Right lobe of liver (tissue), 6 donors: ENCODE measurements around the gene SPG11. TPM values are rescaled to one million over a fixed set of nuclear protein-coding genes. Genes with fewer than 3 reads are reported as not detected.
A peak's percentile ranks its signal among the peaks of the same experiment; 100 is the strongest.
"Not testable (repeated sequence)": the region's sequence is repeated elsewhere in the genome, so short reads cannot be mapped to it uniquely, and the experiment has no call there.

Source experiments
- ATAC-seq, 4 donors: fragments of 200-7000 bp; cut with Tn5 transposase; one replicate each; pipeline ENCODE4 v1.9.1; 2020; ENCODE audit warnings: mild to moderate bottlenecking in 4 of 4, moderate library complexity in 4 of 4
- DNase-seq, 3 donors: peaks; one replicate each; pipeline ENCODE4 v3.0.0-alpha.2; 2020
- H3K27ac ChIP-seq, 3 donors: fragments of 200-600 bp; one replicate each; pipeline ENCODE4 v1.8.0; 2022
- H3K27me3 ChIP-seq, 2 donors: fragments of 200-600 bp; one replicate each; pipeline ENCODE4 v1.8.0; 2022
- H3K36me3 ChIP-seq, 4 donors: fragments of 200-600 bp; sonication (generic) in 1 of 4; one replicate each; pipeline versions ENCODE4 v1.5.1 to v1.8.0; 2017 to 2022; ENCODE audit warnings: control low read depth in 1 of 4
- H3K4me1 ChIP-seq, 4 donors: fragments of 200-600 bp; sonication (generic) in 1 of 4; one replicate each; pipeline versions ENCODE4 v1.5.1 to v1.8.0; 2017 to 2022; ENCODE audit warnings: control low read depth in 1 of 4
- H3K4me3 ChIP-seq, 3 donors: fragments of 200-600 bp; one replicate each; pipeline ENCODE4 v1.8.0; 2022
- H3K9me3 ChIP-seq, 4 donors: fragments of 200-600 bp; sonication (generic) in 1 of 4; one replicate each; pipeline versions ENCODE4 v1.5.1 to v1.8.0; 2017 to 2022; ENCODE audit warnings: control low read depth in 1 of 4
- CTCF ChIP-seq, 4 donors: fragments of 200-600 bp in 3 of 4; fragments of 450-650 bp in 1 of 4; IDR thresholded peaks; one replicate each; pipeline versions ENCODE4 v1.5.1 to v1.8.0; 2016 to 2022; ENCODE audit warnings: antibody characterized with exemption in 4 of 4, mild to moderate bottlenecking in 2 of 4
- POLR2A ChIP-seq: fragments of 450-650 bp; IDR thresholded peaks from one replicate; pipeline ENCODE4 v1.6.1; 2017; ENCODE audit warnings: antibody characterized with exemption, mild to moderate bottlenecking
- WGBS: methylation state at CpG from one replicate; pipeline ENCODE4 v1.1.6; 2018; ENCODE audit warnings: low coverage, low lambda C conversion rate; ENCODE audit not compliant: insufficient coverage; ENCODE audit errors: missing lambda C conversion rate; 5-methylcytosine and 5-hydroxymethylcytosine counted together
- intact Hi-C, 2 donors: fragments of 100-400 bp; cut with DNase I; formaldehyde crosslinking; loops; one replicate each; pipeline versions ENCODE4 v1.11.2 to v1.14.1; 2022
- total RNA-seq, 6 experiments: library from RNA; depleted of rRNA in 2 of 6; stranded (reverse); fragments of >200 nt in 2 of 6; fragmentation: NEBNext Ultra II Directional in 3 of 6; extraction: Animal tissue kit (Norgen Biotek cat#: 25700) in 3 of 6; gene quantifications; one replicate each; pipeline versions ENCODE4 v1.1.0 to v1.2.4, GENCODE V29; 2016 to 2023
- donor health status: DM: no; HTN: yes; CAD: no.
- donor health status: DM: no; HTN: no; CAD: no.
- donor health status: DM: no; HTN: no; CAD: no.
- donor health status: DM: no; HTN: yes; CAD: no.
- donor health status: DM: no; HTN: yes; CAD: no.

SPG11 gene
- total RNA-seq, 6 experiments from 2014 or later: 35.4 to 55.6 (median 40.8) TPM

GRCh38 chr15:44550734-44551133 lies 112.7 kb downstream of the SPG11 start:
- TF ChIP-seq POLR2A (no peak), CTCF (IDR thresholded peaks at IDR 0.05) (no peak)
- Histone ChIP-seq H3K4me1 (no peaks in the 10 kb centered on the region), H3K4me3 (no peak overlapping the region), H3K36me3 (peaks cover 0 to 45% (median 16%) of the 10 kb centered on the region in 4 donors), H3K9me3 (no peaks in the 10 kb centered on the region), H3K27me3 (no peaks in the 10 kb centered on the region), H3K27ac (no peak overlapping the region)
- DNase-seq (no peak), ATAC-seq (no peak)
- WGBS: 93% methylated on average over 4 of the region's 4 CpGs
- intact Hi-C loops: no loop called here

- intact Hi-C loops: no loop called here
- no peaks in the 10 kb centered on the region for H3K27me3 ChIP-seq
- no peak overlapping the region for H3K27ac ChIP-seq
- TF ChIP-seq CTCF (IDR thresholded peaks at IDR 0.05) (peak; percentile 18 to 45 (median 37)), POLR2A (no peak)
- DNase-seq (no peak), ATAC-seq (peak; percentile 29 to 59 (median 40))
- H3K4me1 ChIP-seq: no peaks in the 10 kb centered on the region
- peaks cover 0 to 40% (median 12%) of the 10 kb centered on the region in 4 donors for H3K36me3 ChIP-seq
- H3K4me3 ChIP-seq: no peak overlapping the region
- WGBS: 30% methylated on average over 3 of the region's 3 CpGs
- H3K9me3 ChIP-seq: no peaks in the 10 kb centered on the region
These were observed 113.2 kb downstream of the SPG11 start for GRCh38 chr15:44550256-44550655.

GRCh38 chr15:44549152-44549551 lies 114.3 kb downstream of the SPG11 start:
- H3K9me3 ChIP-seq, H3K27me3 ChIP-seq, H3K4me3 ChIP-seq, H3K27ac ChIP-seq, H3K4me1 ChIP-seq, ATAC-seq, DNase-seq, intact Hi-C loops: not testable (repeated sequence)
- 100% methylated on average over 4 of the region's 9 CpGs for WGBS
- H3K36me3 ChIP-seq: peaks cover 0 to 29% (median 7%) of the 10 kb centered on the region in 4 donors

- H3K4me1 ChIP-seq: peaks cover 0 to 22% (median 0%) of the 10 kb centered on the region in 4 donors
- DNase-seq: no peak
These were observed 117.3 kb downstream of the SPG11 start for GRCh38 chr15:44545913-44546802.

GRCh38 chr15:44544745-44545144 lies 118.7 kb downstream of the SPG11 start:
- H3K4me3 ChIP-seq, H3K27me3 ChIP-seq, H3K9me3 ChIP-seq, H3K27ac ChIP-seq, DNase-seq, ATAC-seq, intact Hi-C loops, H3K36me3 ChIP-seq: not testable (repeated sequence)
- peaks cover 0 to 22% (median 2%) of the 10 kb centered on the region in 4 donors for H3K4me1 ChIP-seq
- WGBS: 77% methylated on average over 5 of the region's 5 CpGs

More at GRCh38 chr15:44545913-44546802, 117.3 kb downstream of the SPG11 start:
- TF ChIP-seq CTCF (IDR thresholded peaks at IDR 0.05): peak in 2 of 4 donors; percentile 22 to 32
- TF ChIP-seq POLR2A: no peak
- Histone ChIP-seq H3K36me3 (no peaks in the 10 kb centered on the region), H3K27me3 (no peaks in the 10 kb centered on the region), H3K27ac (no peak overlapping the region), H3K9me3 (no peaks in the 10 kb centered on the region), H3K4me3 (no peak overlapping the region)
- WGBS: 48% methylated on average over 5 of the region's 5 CpGs
- ATAC-seq: peak in 3 of 4 donors; percentile 26 to 38 (median 30)
- intact Hi-C loops: no loop called here
